Activated naive CD4-positive, alpha-beta T cell treated with anti-CD3 and anti-CD28 coated beads, Interleukin-2, amount 50 U/mL, for 24 hours (primary cell): ENCODE results near the gene GOLT1A.

Source experiments
- H3K27ac Mint-ChIP-seq: one replicate; pipeline ENCODE4 v1.8.0; 2021; ENCODE audit warnings: mild to moderate bottlenecking, mixed read lengths
- H3K27me3 Mint-ChIP-seq: one replicate; pipeline ENCODE4 v1.8.0; 2021; ENCODE audit warnings: mixed read lengths
- H3K36me3 Mint-ChIP-seq: one replicate; pipeline ENCODE4 v1.8.0; 2021; ENCODE audit warnings: mixed read lengths
- H3K4me1 Mint-ChIP-seq: one replicate; pipeline ENCODE4 v1.8.0; 2021; ENCODE audit warnings: mixed read lengths
- H3K4me3 Mint-ChIP-seq: one replicate; pipeline ENCODE4 v1.8.0; 2021; ENCODE audit warnings: mild to moderate bottlenecking, mixed read lengths
- H3K9me3 Mint-ChIP-seq: one replicate; pipeline ENCODE4 v1.8.0; 2021; ENCODE audit warnings: mixed read lengths

The GOLT1A gene

DNA sequence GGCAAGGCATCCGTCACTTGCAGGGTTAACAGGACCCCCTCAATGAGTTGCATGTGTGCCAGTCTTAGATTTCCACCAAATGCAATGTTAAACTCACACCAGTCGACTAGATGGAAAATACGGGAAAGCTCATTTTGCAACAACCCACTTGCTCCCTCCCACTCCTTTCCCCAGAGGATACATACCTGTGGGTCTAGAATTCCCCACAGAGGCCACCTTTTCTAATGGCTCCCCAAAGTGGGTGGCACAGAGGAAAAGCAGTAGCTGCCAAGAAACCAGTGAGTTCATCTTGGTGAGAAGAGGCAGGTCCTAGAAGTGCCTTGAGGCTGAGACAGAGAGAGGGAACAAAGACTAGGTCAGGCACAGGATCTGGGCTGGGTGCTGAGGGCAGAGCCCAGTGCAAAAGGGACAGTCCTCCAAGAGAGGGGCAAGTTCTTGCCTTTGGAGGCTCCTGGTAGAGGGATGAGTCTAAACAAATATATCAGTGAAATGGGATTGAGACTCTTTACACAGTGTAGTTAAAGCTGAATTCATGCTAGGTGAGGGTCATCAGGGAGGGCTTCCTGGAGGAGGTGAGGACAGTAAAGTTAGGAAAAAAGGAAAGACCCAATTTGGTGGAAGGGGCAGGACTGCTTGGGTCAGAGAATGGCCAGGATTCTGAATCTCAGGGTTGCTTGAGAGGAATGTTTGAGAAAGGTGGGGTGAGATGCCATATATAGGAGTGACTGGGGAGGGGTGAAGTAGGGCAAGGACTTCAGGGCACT is 21.0 kb downstream of the GOLT1A start:
- H3K27me3 Mint-ChIP-seq = peaks cover 17% of the 10 kb centered on the region
- no peaks in the 10 kb centered on the region for H3K36me3 Mint-ChIP-seq
- H3K4me3 Mint-ChIP-seq = no peak overlapping the region

DNA sequence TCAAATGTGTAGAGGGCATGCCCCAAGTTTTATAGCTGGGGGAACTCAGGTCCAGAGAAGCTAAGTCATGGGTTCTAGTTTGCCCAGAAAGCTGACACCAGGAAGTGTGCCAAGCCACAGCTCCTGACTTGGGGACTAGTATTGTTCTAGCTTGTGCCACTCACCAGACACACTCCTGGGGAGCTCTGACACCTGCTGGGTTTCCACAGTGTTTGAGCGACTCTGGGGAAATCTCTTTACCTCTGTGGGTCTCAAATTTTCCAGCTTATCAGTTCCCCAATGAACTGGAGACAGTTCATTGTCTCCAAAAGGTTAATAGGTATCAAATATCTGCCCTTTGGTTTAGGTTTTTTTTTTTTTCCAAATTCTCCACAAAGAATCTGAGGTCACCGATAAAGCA is 21.7 kb downstream of the GOLT1A start:
- H3K4me3 Mint-ChIP-seq = no peak overlapping the region
- H3K27me3 Mint-ChIP-seq = peaks cover 23% of the 10 kb centered on the region

More for the DNA sequence above, 21.0 kb downstream of the GOLT1A start:
- Mint-ChIP-seq H3K9me3 (no peaks in the 10 kb centered on the region), H3K27ac (no peak overlapping the region), H3K4me1 (peaks cover 13% of the 10 kb centered on the region)

DNA sequence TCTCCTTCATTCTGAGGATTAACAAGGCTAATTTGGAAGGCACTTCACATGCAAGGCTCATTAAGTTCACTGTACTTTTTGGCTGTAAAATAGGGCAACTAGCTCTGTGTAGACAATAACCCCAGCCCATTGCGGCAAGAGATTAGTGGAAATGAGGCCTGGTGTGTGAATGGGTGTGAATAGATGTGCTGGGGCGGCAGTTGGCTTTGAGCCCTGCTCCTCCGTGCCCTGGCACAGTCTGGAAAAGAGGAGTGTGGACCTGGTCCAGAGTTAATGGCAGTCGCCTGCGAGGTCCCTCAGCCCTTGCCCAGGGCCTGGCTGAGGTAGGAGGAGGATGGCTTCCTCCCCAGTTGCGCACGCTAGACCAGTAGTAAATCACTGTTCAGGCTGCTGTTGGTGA is 22.3 kb downstream of the GOLT1A start:
- H3K27me3 Mint-ChIP-seq = peaks cover 26% of the 10 kb centered on the region
- H3K4me3 Mint-ChIP-seq = no peak overlapping the region

More for the DNA sequence above, 21.7 kb downstream of the GOLT1A start:
- Mint-ChIP-seq H3K4me1 (peaks cover 13% of the 10 kb centered on the region), H3K27ac (no peak overlapping the region), H3K36me3 (no peaks in the 10 kb centered on the region), H3K9me3 (no peaks in the 10 kb centered on the region)

DNA sequence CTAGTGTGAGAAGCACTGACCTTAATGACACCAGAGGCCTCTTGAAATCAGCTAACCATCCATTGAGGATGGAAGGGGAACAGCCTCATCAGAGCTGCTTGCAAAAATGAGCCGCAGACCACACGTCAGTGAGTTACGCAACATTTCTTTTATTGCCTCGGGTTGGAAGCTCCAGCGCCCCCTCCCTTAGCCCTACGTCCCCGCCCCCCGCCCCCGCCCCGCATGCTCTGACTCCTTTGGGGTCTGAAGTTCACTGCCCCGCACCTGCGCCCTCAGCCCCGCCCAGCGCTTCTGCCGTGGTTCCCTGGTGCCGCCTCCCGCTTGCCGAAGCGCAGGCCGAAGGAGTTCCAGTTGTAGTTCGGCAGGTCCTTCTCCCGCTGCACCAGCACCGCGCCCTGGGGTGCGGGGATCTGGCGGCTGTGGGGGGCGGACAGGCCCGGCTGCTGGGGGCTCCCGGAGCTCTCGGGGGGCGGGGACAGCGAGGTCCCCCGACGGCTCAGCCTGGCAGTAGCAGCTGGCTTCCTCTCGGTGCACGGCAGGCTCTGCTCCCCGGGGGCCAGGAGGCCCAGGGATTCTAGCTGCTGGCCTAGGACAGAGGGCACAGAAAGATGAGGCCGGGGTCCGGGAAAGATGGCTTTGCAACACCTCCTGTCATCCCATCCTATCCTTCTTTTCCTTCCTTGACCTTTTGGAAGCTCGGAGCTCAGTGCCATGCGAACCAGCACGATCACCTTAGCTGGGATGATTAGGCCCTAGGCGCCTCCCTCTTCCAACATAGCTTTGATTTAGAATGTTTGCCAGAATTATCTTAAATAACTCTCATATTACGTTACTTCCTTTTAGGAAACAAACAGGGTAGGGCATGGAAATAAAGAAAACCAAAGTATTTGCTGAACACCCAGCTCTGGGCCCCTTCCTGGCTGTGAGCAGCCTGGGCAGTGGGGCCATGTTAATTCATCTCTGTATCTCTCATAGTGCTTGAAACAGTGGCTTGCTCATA is 23.3 kb downstream of the GOLT1A start:
- Mint-ChIP-seq H3K27me3 (peaks cover 26% of the 10 kb centered on the region), H3K36me3 (no peaks in the 10 kb centered on the region), H3K4me1 (peaks cover 13% of the 10 kb centered on the region), H3K9me3 (no peaks in the 10 kb centered on the region), H3K27ac (no peak overlapping the region), H3K4me3 (no peak overlapping the region)

More for the DNA sequence above, 22.3 kb downstream of the GOLT1A start:
- H3K4me1 Mint-ChIP-seq = peaks cover 13% of the 10 kb centered on the region
- H3K9me3 Mint-ChIP-seq = no peaks in the 10 kb centered on the region
- no peak overlapping the region for H3K27ac Mint-ChIP-seq
- H3K36me3 Mint-ChIP-seq = no peaks in the 10 kb centered on the region

DNA sequence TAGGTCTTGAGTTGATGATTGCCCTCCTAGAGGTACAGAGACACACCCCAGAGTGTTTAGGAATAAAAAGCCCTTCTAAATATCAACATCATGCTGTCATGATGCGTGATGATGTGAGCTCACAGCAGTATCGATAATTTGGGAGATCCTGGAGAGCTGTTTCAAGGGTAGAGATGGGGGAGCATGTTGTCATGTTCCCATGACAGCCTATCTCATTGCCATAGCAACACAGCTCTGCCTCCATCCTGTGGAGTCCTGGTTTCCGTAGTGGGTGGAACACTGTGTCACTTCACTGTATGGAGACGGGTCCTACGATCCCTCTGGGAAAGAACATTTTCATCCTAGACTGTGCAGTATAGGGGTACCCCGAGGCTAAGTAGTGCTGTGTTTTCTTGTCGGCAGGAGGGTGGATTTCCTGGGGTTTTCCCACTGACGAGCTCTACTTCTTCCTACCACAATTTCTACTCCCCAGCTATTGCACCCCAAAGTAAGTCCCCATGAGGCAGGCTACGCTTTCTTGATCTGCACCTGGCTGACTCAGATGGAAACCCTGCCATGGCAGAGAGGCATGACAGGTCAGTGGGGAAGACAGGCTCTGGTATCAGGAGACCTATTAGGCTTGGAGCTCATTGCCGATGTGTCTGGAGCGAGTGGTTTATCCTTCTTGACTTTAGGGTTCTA is 24.7 kb downstream of the GOLT1A start:
- H3K27ac Mint-ChIP-seq = no peak overlapping the region
- H3K4me1 Mint-ChIP-seq = peaks cover 8% of the 10 kb centered on the region
- peaks cover 26% of the 10 kb centered on the region for H3K27me3 Mint-ChIP-seq
- H3K9me3 Mint-ChIP-seq = no peaks in the 10 kb centered on the region
- no peak overlapping the region for H3K4me3 Mint-ChIP-seq
- no peaks in the 10 kb centered on the region for H3K36me3 Mint-ChIP-seq

DNA sequence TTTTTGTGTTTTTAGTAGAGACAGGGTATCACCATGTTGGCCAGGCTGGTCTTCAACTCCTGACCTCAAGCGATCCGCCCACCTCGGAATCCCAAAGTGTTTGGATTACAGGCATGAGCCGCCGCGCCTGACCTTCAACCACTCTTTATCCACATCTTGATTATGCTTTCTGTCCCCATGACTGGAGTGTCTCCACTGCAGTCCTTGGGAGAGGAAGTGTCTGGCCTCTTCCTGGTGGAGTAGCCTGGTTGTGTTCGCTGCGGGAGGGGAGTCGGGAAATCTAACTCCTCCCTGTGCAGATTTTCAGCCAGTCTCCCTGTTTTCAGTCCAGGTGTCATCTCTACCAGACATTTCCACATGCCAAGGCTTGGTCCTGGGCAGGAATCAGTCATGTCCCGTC is 27.2 kb downstream of the GOLT1A start:
- Mint-ChIP-seq H3K27me3 (peaks cover 26% of the 10 kb centered on the region), H3K4me3 (no peak overlapping the region), H3K9me3 (no peaks in the 10 kb centered on the region), H3K27ac (no peak overlapping the region), H3K36me3 (no peaks in the 10 kb centered on the region), H3K4me1 (peaks cover 8% of the 10 kb centered on the region)

DNA sequence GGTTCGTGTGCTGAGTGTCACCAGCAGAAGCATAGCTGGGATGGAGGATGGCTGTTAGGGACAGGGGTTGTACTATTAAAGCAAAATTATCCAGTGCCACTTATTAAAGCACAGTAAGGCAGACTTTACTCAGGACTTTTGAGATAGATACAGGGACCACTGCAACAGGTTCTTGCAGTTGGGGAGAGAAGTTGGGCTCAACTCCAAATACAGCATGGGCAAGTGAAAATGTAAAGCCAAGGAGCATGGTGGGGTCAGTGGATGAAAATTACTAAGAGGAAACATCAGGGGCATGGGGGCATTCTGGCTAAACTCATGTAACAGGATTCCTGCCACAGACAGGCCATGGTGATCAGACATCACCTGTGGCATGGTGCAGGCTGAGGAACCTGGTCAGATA is 32.7 kb downstream of the GOLT1A start:
- no peaks in the 10 kb centered on the region for H3K36me3 Mint-ChIP-seq
- H3K27me3 Mint-ChIP-seq = no peaks in the 10 kb centered on the region
- H3K4me3 Mint-ChIP-seq = no peak overlapping the region
- H3K9me3 Mint-ChIP-seq = no peaks in the 10 kb centered on the region
- H3K4me1 Mint-ChIP-seq = no peaks in the 10 kb centered on the region
- no peak overlapping the region for H3K27ac Mint-ChIP-seq

DNA sequence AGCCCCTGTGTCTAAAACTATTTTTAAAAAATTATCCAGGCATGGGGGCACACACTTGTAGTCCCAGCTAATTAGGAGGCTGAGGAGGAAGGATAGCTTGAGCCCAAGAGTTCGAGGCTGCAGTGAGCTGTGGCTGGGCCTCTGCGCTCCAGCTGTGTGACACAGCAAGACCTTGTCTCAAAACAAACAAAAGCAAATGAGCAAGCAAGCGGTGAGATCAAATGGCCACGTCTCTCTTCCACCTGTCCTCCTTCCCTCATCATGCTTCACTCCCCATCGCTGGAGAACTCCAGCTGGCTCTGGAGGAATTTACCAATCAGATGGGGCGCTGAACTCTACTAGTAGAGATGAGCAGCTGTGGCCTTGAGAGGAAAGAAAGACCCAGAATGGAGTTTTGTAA is 33.7 kb downstream of the GOLT1A start:
- Mint-ChIP-seq H3K9me3 (no peaks in the 10 kb centered on the region), H3K4me3 (no peak overlapping the region), H3K27ac (no peak overlapping the region), H3K4me1 (no peaks in the 10 kb centered on the region), H3K36me3 (no peaks in the 10 kb centered on the region), H3K27me3 (no peaks in the 10 kb centered on the region)

DNA sequence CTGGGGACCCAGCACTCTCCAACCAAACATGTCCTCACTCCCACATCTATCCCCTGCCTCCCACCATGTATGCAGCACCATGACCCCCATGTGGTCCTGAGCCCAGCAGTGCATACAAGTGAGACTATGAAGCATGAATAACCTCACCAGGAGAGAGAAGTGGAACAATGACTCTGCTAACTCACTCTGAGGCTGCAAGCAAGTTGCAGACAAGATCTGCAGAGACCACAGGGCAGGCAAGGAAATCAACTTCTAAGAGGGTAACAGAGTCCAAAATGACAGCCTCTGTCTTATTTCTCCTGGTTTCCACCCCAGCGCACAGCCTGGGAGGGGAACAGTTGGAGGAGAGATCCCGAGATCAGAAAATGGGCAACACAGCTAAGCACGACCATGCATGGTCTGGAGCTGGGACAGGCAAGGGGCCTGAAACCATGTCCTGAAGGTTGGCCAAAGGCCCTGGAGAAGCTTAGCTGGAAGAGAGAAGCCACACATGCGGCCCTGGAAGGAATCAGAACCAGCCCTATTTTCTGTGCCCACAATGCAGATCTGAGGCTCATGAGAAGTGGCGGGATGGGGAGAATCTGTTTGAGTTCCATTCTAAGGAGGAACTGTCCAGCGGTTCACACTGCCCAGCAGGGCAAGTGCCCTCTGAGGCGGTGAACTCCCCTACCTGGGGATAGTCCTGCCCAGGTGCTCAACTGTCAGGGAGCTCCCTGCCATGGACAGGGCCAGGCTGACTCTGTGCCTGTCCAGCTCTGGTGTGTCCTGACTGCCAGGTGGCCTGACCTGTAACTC is 35.1 kb downstream of the GOLT1A start:
- no peaks in the 10 kb centered on the region for H3K9me3 Mint-ChIP-seq
- peaks cover under 1% of the 10 kb centered on the region for H3K27me3 Mint-ChIP-seq
- H3K27ac Mint-ChIP-seq = no peak overlapping the region
- H3K4me3 Mint-ChIP-seq = no peak overlapping the region
- H3K36me3 Mint-ChIP-seq = peaks cover under 1% of the 10 kb centered on the region
- no peaks in the 10 kb centered on the region for H3K4me1 Mint-ChIP-seq

DNA sequence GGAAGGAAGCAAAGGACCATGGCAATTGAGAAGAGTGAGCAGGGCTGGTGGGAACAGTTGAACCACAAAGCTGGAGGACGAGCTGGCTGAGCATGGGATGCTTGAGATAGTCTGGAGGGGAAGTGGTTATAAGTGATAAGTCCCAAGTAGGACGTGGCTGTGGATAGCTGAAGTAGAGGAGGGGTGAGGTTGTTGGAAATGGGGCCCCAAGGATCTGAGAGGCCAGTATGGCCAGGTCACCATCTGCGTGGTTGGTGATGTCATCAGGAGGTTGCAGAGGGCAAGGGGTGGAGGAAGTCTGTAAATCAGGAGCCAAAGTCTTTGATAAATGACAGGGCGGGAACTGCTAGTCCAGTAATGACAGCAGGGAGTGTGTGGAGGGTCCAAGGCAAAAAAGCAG is 36.7 kb downstream of the GOLT1A start:
- no peak overlapping the region for H3K27ac Mint-ChIP-seq
- H3K4me3 Mint-ChIP-seq = no peak overlapping the region
- peaks cover 2% of the 10 kb centered on the region for H3K36me3 Mint-ChIP-seq
- no peaks in the 10 kb centered on the region for H3K4me1 Mint-ChIP-seq
- H3K9me3 Mint-ChIP-seq = no peaks in the 10 kb centered on the region
- H3K27me3 Mint-ChIP-seq = peaks cover 4% of the 10 kb centered on the region

DNA sequence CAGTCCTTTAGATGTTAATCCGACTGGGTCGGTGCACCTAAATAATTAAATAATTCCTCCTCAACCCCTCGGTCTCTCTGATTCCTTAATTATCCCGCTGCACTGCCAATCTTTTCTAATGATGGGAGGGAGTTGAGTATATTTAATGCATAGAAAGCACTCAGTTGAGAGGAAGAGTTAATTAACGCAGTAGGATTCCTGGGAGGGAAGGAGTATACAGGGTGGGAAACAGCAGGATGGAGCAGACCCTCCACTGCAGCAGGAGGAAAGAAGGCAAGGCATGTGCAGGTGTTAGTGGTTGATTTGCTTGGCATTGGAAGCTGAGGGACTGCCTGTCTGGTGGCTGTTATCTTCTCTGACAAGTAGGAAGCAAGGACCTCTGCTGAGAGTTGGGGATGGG is 37.7 kb downstream of the GOLT1A start:
- Mint-ChIP-seq H3K9me3 (no peaks in the 10 kb centered on the region), H3K4me1 (no peaks in the 10 kb centered on the region), H3K36me3 (peaks cover 6% of the 10 kb centered on the region), H3K27ac (no peak overlapping the region), H3K27me3 (peaks cover 4% of the 10 kb centered on the region), H3K4me3 (no peak overlapping the region)

DNA sequence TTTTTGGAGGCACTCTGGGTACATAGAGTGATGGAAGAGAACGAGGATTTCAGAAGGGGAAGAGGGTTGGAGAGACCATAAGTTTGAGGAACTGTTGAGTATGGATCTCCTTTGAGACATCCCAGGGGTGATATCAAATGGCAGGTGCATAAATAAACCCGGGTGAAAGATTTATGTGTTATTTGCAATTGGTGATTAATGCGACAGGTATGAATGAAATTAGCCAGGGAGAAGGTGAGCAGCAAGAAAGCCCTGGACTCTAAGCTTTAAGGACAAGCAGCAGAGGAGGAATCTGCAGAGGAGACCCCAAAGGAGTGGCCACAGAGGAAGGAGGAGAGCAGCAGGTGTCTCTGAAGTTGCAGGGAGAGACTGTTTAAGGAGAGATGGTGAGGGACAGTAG is 38.8 kb downstream of the GOLT1A start:
- Mint-ChIP-seq H3K9me3 (no peaks in the 10 kb centered on the region), H3K27me3 (peaks cover 4% of the 10 kb centered on the region), H3K36me3 (peaks cover 6% of the 10 kb centered on the region), H3K27ac (no peak overlapping the region), H3K4me3 (no peak overlapping the region), H3K4me1 (no peaks in the 10 kb centered on the region)

DNA sequence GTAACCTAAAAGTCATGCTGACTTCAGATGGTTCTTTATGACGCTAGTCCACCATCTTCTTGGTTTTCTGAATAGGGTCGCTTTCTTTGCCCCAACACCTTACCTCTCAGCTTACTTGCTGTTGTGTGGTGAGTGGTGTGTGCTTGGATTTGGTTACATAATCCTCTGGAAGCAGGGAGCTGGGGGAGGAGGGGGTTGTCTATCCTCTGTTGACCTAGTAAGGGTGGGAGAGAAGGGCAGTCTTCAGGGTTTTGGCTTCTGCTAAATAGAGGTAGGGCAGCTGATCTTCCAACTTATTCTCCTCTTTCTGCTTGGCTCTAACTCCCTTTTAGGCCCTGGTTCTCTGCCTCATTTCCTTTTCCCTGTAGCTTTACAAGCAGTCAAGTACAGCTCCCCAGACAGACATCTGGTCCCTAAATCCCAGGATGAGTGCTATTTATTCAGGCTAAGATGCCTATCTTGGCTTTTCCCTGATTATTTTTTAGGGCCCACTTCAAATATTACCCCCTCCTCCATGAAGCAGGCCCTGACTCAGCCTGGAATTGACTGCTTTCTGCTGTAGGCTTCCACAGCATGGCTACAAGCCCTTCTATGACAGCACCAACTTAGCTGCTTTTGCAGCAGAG is 41.3 kb downstream of the GOLT1A start:
- Mint-ChIP-seq H3K4me1 (no peaks in the 10 kb centered on the region), H3K36me3 (peaks cover 6% of the 10 kb centered on the region), H3K27me3 (peaks cover 4% of the 10 kb centered on the region), H3K27ac (no peak overlapping the region), H3K4me3 (no peak overlapping the region), H3K9me3 (peaks cover 1% of the 10 kb centered on the region)

DNA sequence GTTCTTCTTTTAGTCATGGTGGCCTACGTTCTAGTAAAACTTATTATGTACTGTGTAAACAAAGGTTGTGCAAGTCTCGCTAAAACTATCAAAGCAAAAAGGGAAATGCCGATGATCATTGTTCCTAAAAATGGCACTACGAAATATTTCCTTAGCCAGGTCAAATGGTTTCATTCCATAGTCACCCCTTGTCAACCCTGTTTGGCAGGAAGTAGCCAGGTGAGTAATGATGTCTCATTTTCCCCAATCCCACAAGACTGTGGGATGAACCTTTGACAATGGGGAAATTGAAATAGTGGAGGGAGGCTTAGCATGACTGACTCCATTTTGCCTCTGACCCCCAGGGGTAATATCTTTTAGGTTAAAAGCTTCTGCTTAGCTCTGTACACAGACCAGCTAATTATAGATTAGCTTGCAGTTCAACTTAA is 42.0 kb downstream of the GOLT1A start:
- H3K36me3 Mint-ChIP-seq = peaks cover 6% of the 10 kb centered on the region
- H3K4me1 Mint-ChIP-seq = no peaks in the 10 kb centered on the region
- H3K27ac Mint-ChIP-seq = no peak overlapping the region
- peaks cover 4% of the 10 kb centered on the region for H3K27me3 Mint-ChIP-seq
- H3K9me3 Mint-ChIP-seq = peaks cover 5% of the 10 kb centered on the region
- H3K4me3 Mint-ChIP-seq = no peak overlapping the region
